IMR-90 (cell line): ENCODE data around the gene RASGRP3. TPM values are rescaled to one million over a fixed set of nuclear protein-coding genes. Genes with fewer than 3 reads are reported as not detected.
A peak's percentile ranks its signal among the peaks of the same experiment; 100 is the strongest.

Source experiments
- ATAC-seq: fragments of 200-7000 bp; cut with Tn5 transposase; 2 replicates; pipeline ENCODE4 v1.9.1; 2020; ENCODE audit warnings: low read depth, mild to moderate bottlenecking, moderate library complexity
- BruUV-seq: library from RNA; stranded (reverse); fragments of 400-500 nt; replicated peaks from 2 replicates; lab custom pipeline; 2021; lab: Mats Ljungman, UMichigan
- CTCF ChIA-PET: fragments of 300-600 bp; formaldehyde crosslinking; extraction: SDS; loops from one replicate; lab custom pipeline; 2021; ENCODE audit warnings: antibody characterized with exemption; lab: Yijun Ruan, JAX
- POLR2A ChIA-PET: fragments of 300-600 bp; sonication (Branson Sonifier 250); formaldehyde crosslinking; loops from one replicate; lab custom pipeline; 2022; ENCODE audit warnings: antibody characterized with exemption; ENCODE audit not compliant: unreplicated experiment; lab: Charles Lee
- DNase-seq: peaks from one replicate; pipeline ENCODE4 v3.0.0; 2013
- H2AFZ ChIP-seq: replicated peaks from 2 replicates; pipeline ENCODE3; 2013; ENCODE audit warnings: low read length, mild to moderate bottlenecking; ENCODE audit not compliant: poor library complexity
- H2AK5ac ChIP-seq: 2 replicates; pipeline ENCODE4 v1.6.1; 2013; ENCODE audit warnings: low read depth, low read length, inconsistent platforms
- H2AK9ac ChIP-seq: replicated peaks from 2 replicates; pipeline ENCODE3; 2013; ENCODE audit warnings: mild to moderate bottlenecking, low read depth, low read length, moderate library complexity; ENCODE audit not compliant: poor library complexity
- H2BK120ac ChIP-seq: 2 replicates; pipeline ENCODE4 v1.6.1; 2013; ENCODE audit warnings: low read depth, low read length, inconsistent platforms
- H2BK15ac ChIP-seq: 3 replicates; pipeline ENCODE4 v1.6.1; 2013; ENCODE audit warnings: low read depth, low read length, inconsistent platforms
- H2BK20ac ChIP-seq: 2 replicates; pipeline ENCODE4 v1.6.1; 2013; ENCODE audit warnings: low read depth, mild to moderate bottlenecking, inconsistent platforms, low read length, moderate library complexity
- H2BK5ac ChIP-seq: 2 replicates; pipeline ENCODE4 v1.6.1; 2013; ENCODE audit warnings: mild to moderate bottlenecking, low read depth, low read length, inconsistent platforms; ENCODE audit not compliant: poor library complexity, severe bottlenecking
- H3K14ac ChIP-seq: replicated peaks from 2 replicates; pipeline ENCODE4 v1.6.1; 2013; ENCODE audit warnings: low read depth, low read length, inconsistent platforms
- H3K18ac ChIP-seq: 2 replicates; pipeline ENCODE4 v1.6.1; 2013; ENCODE audit warnings: low read depth, low read length, control low read depth
- H3K23ac ChIP-seq: 2 replicates; pipeline ENCODE4 v1.6.1; 2013; ENCODE audit warnings: low read depth, low read length, inconsistent platforms
- H3K27ac ChIP-seq: 2 replicates; pipeline ENCODE4 v1.5.1; 2013; ENCODE audit warnings: mild to moderate bottlenecking, control low read depth, low read length; ENCODE audit not compliant: insufficient read depth
- H3K27me3 ChIP-seq: 2 replicates; pipeline ENCODE4 v1.6.1; 2013; ENCODE audit warnings: low read length; ENCODE audit not compliant: control insufficient read depth, insufficient read depth
- H3K36me3 ChIP-seq: 2 replicates; pipeline ENCODE4 v1.6.1; 2013; ENCODE audit warnings: low read length, mixed read lengths; ENCODE audit not compliant: control insufficient read depth, insufficient read depth
- H3K4ac ChIP-seq: 2 replicates; pipeline ENCODE4 v1.6.1; 2013; ENCODE audit warnings: low read depth, low read length, inconsistent platforms
- H3K4me1 ChIP-seq: 2 replicates; pipeline ENCODE4 v1.6.1; 2013; ENCODE audit warnings: low read length, mixed read lengths; ENCODE audit not compliant: control insufficient read depth, insufficient read depth
- H3K4me2 ChIP-seq: 2 replicates; pipeline ENCODE4 v1.6.1; 2013; ENCODE audit warnings: low read depth, mild to moderate bottlenecking, control low read depth, low read length, moderate library complexity
- H3K4me3 ChIP-seq: 2 replicates; pipeline ENCODE4 v1.5.1; 2013; ENCODE audit warnings: low read depth, mild to moderate bottlenecking, control low read depth, low read length, moderate library complexity; ENCODE audit not compliant: insufficient read depth
- H3K56ac ChIP-seq: 2 replicates; pipeline ENCODE4 v1.6.1; 2013; ENCODE audit warnings: low read length, inconsistent platforms; ENCODE audit not compliant: insufficient read depth; ENCODE audit errors: extremely low read depth
- H3K79me1 ChIP-seq, 2 experiments: 2 replicates each; pipeline ENCODE4 v1.6.1; 2013; ENCODE audit warnings: low read length in 2 of 2, inconsistent platforms in 1 of 2, low read depth in 1 of 2
- H3K9ac ChIP-seq: 2 replicates; pipeline ENCODE4 v1.6.1; 2013; ENCODE audit warnings: low read depth, low read length, control low read depth
- H3K9me1 ChIP-seq: 2 replicates; pipeline ENCODE4 v1.6.1; 2013; ENCODE audit warnings: low read length, inconsistent platforms; ENCODE audit not compliant: insufficient read depth
- H3K9me3 ChIP-seq: 2 replicates; pipeline ENCODE4 v1.6.1; 2013; ENCODE audit warnings: low read length; ENCODE audit not compliant: control insufficient read depth, insufficient read depth
- H4K20me1 ChIP-seq: 2 replicates; pipeline ENCODE4 v1.6.1; 2013; ENCODE audit warnings: low read length, inconsistent platforms; ENCODE audit not compliant: insufficient read depth
- H4K5ac ChIP-seq: 2 replicates; pipeline ENCODE4 v1.6.1; 2013; ENCODE audit warnings: mild to moderate bottlenecking, low read depth, low read length, control low read depth
- H4K8ac ChIP-seq, 2 experiments: 2 replicates each; pipeline ENCODE4 v1.6.1; 2013; ENCODE audit warnings: low read depth in 2 of 2, low read length in 2 of 2, control low read depth in 1 of 2, inconsistent platforms in 1 of 2
- H4K91ac ChIP-seq: 2 replicates; pipeline ENCODE4 v1.6.1; 2013; ENCODE audit warnings: low read depth, low read length, inconsistent platforms; ENCODE audit not compliant: insufficient read depth
- CEBPB ChIP-seq: IDR thresholded peaks from 2 replicates; pipeline ENCODE4 v1.6.1; 2012; ENCODE audit warnings: low read depth, low read length, improper control_type of control experiment
- CHD1 ChIP-seq: IDR thresholded peaks from 2 replicates; pipeline ENCODE4 v1.6.1; 2012; ENCODE audit warnings: low read depth, low read length, improper control_type of control experiment
- ELK1 ChIP-seq: fragments of 150-350 bp; IDR thresholded peaks from 2 replicates; pipeline ENCODE4 v1.6.1; 2016; ENCODE audit warnings: low read depth, mild to moderate bottlenecking, low read length, moderate library complexity, borderline replicate concordance
- FOS ChIP-seq: fragments of 150-350 bp; IDR thresholded peaks from 2 replicates; pipeline ENCODE4 v1.6.1; 2016; ENCODE audit warnings: low read depth, low read length
- MXI1 ChIP-seq: IDR thresholded peaks from 2 replicates; pipeline ENCODE4 v1.6.1; 2012; ENCODE audit warnings: low read depth, mild to moderate bottlenecking, low read length, moderate library complexity, borderline replicate concordance
- RAD21 ChIP-seq: IDR thresholded peaks from 2 replicates; pipeline ENCODE4 v1.6.1; 2012; ENCODE audit warnings: low read length, improper control_type of control experiment
- RFX5 ChIP-seq: IDR thresholded peaks from 2 replicates; pipeline ENCODE4 v1.8.0; 2012; ENCODE audit warnings: low read depth, mild to moderate bottlenecking, low read length, moderate library complexity
- WGBS, 2 experiments: methylation state at CpG; one replicate each; pipeline versions ENCODE4 v1.1.5 to v1.1.7; 2013; ENCODE audit warnings: missing lambda C conversion rate in 2 of 2; ENCODE audit not compliant: insufficient read length in 1 of 2; ENCODE audit errors: extremely low coverage in 2 of 2; 5-methylcytosine and 5-hydroxymethylcytosine counted together
- dilution Hi-C: fragments of 300-500 bp; cut with HindIII; formaldehyde crosslinking; loops from one replicate; pipeline ENCODE4 v1.14.3; 2018; ENCODE audit warnings: low sequenced_read_pairs; ENCODE audit not compliant: unreplicated experiment
- in situ Hi-C: fragments of 300-500 bp; cut with MboI; formaldehyde crosslinking; loops from 3 replicates; pipeline ENCODE4 v1.14.3; 2019; ENCODE audit warnings: low sequenced_read_pairs, inconsistent platforms, mixed read lengths
- intact Hi-C: fragments of 100-400 bp; cut with micrococcal nuclease; formaldehyde crosslinking; loops from 2 replicates; pipeline ENCODE4 v1.10.0; 2022
- polyA plus RNA-seq, 3 experiments: library from polyadenylated mRNA; depleted of rRNA; stranded (reverse); fragments of >200 nt; gene quantifications; 2 replicates each; pipeline ENCODE4 v1.2.3, GENCODE V29; 2012; ENCODE audit warnings: low replicate concordance in 1 of 3
- total RNA-seq: library from RNA; depleted of rRNA; stranded (reverse); fragments of >200 nt; gene quantifications from 2 replicates; pipeline ENCODE4 v1.2.3, GENCODE V29; 2012

Gene RASGRP3
- total and polyA plus RNA-seq, 2 of the 4 experiments (the other 2 are of a cell fraction), result 1.7 to 3.0 TPM

DNA sequence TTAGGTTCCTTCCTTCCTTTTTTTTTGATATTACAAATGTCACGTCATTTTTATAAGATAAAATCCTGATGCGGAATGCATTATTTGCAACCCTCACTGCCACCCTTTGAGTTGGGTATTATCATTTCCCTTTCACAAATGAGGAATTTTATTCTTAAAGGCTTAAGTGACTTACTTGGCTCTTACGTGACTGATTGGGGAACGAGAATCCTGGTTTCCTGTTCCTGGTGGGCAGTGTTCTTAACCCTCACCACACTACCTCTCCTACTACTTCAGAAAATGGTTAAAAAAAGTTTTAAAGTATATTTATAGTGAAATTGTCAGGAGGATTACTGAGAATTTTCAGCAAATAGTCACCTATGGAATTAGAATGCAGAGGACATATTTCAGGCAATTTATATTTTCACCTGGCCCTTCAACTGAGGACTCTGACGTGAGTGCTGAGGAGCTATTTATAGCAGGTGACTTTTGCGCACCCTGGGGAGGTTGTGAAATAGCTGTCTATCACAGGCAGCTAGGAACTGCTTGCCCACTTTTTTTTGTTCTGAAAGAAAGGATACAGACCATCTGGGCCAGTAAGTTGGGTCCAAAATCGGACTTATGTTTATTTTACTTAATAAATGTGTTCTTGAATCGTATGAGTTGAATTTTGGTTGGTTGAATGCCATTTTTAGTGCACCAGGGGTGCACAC lies 18.7 kb upstream of the RASGRP3 start:
- Histone ChIP-seq H2BK15ac (no peak overlapping the region), H2AK9ac (no peak overlapping the region), H3K36me3 (no peaks in the 10 kb centered on the region), H3K9ac (no peak overlapping the region), H3K9me3 (peaks cover 3% of the 10 kb centered on the region), H4K91ac (no peak overlapping the region), H3K14ac (no peak overlapping the region), H2BK5ac (no peak overlapping the region), H2BK120ac (no peak overlapping the region), H2BK20ac (no peak overlapping the region), H3K4me2 (no peak overlapping the region), H3K18ac (no peak overlapping the region), H3K27ac (no peak overlapping the region), H4K8ac (no peak overlapping the region), H2AFZ (no peak overlapping the region), H3K4me1 (peaks cover 2% of the 10 kb centered on the region; the same call in 1 of the 2 replicates), H3K56ac (no peak overlapping the region), H4K5ac (no peak overlapping the region), H3K27me3 (no peaks in the 10 kb centered on the region), H3K23ac (no peak overlapping the region), H4K20me1 (no peaks in the 10 kb centered on the region), H3K79me1 (no peaks in the 10 kb centered on the region), H3K4me3 (no peak overlapping the region), H2AK5ac (no peak overlapping the region), H3K4ac (no peak overlapping the region), H3K9me1 (no peaks in the 10 kb centered on the region)
- no peak for ATAC-seq
- ChIA-PET POLR2A (no interaction called here), CTCF (no interaction called here)
- in situ Hi-C loops (no loop called here), dilution Hi-C loops (no loop called here), intact Hi-C loops (no loop called here)
- no peak for DNase-seq
- BruUV-seq, result no TSS peak
- TF ChIP-seq MXI1, result no peak
- peak; percentile 59 for TF ChIP-seq CEBPB
- TF ChIP-seq ELK1, result no peak
- no peak for TF ChIP-seq RAD21
- no peak for TF ChIP-seq RFX5
- no peak for TF ChIP-seq CHD1
- no peak for TF ChIP-seq FOS
- no CpG with 5 or more reads among the region's 8 CpGs for WGBS, 2 experiments
